H9 (cell line): Measurements from ENCODE around the gene ADAMTS15. TPM values are rescaled to one million over a fixed set of nuclear protein-coding genes. Genes with fewer than 3 reads are reported as not detected.

Source experiments
- DNase-seq: peaks from one replicate; pipeline ENCODE4 v3.0.0-alpha.2; 2017
- H2AFZ ChIP-seq: one replicate; pipeline ENCODE4 v1.6.1; 2013; ENCODE audit warnings: mild to moderate bottlenecking, low read length, control low read depth, moderate library complexity
- H2AK5ac ChIP-seq: 2 replicates; pipeline ENCODE4 v1.6.1; 2013; ENCODE audit warnings: low read length, control low read depth, mixed read lengths; ENCODE audit not compliant: insufficient read length
- H2BK120ac ChIP-seq: one replicate; pipeline ENCODE4 v1.6.1; 2013; ENCODE audit warnings: low read depth, mild to moderate bottlenecking, low read length, control low read depth, inconsistent platforms; ENCODE audit not compliant: poor library complexity, severe bottlenecking
- H2BK12ac ChIP-seq: 2 replicates; pipeline ENCODE4 v1.6.1; 2013; ENCODE audit warnings: low read length, control low read depth, mixed read lengths, low read depth; ENCODE audit not compliant: insufficient read length
- H2BK15ac ChIP-seq: 2 replicates; pipeline ENCODE4 v1.6.1; 2013; ENCODE audit warnings: low read depth, low read length, control low read depth
- H2BK20ac ChIP-seq: one replicate; pipeline ENCODE4 v1.6.1; 2013; ENCODE audit warnings: low read depth, mild to moderate bottlenecking, low read length, control low read depth, inconsistent platforms; ENCODE audit not compliant: poor library complexity, severe bottlenecking
- H2BK5ac ChIP-seq: 2 replicates; pipeline ENCODE4 v1.6.1; 2013; ENCODE audit warnings: low read length, control low read depth, mixed read lengths; ENCODE audit not compliant: insufficient read length
- H3K14ac ChIP-seq: 2 replicates; pipeline ENCODE4 v1.6.1; 2013; ENCODE audit warnings: low read length, control low read depth; ENCODE audit not compliant: insufficient read depth
- H3K18ac ChIP-seq: 2 replicates; pipeline ENCODE4 v1.6.1; 2013; ENCODE audit warnings: low read depth, mild to moderate bottlenecking, mixed read lengths, low read length, control low read depth; ENCODE audit not compliant: insufficient read length
- H3K23ac ChIP-seq: 2 replicates; pipeline ENCODE4 v1.6.1; 2013; ENCODE audit warnings: low read length, control low read depth, mixed read lengths, low read depth; ENCODE audit not compliant: insufficient read length
- H3K23me2 ChIP-seq: 2 replicates; pipeline ENCODE4 v1.6.1; 2013; ENCODE audit warnings: low read depth, mild to moderate bottlenecking, mixed read lengths, low read length, control low read depth; ENCODE audit not compliant: insufficient read length, poor library complexity, severe bottlenecking
- H3K27ac ChIP-seq: 2 replicates; pipeline ENCODE4 v1.5.1; 2013; ENCODE audit warnings: low read length, control low read depth, mixed read lengths, low read depth; ENCODE audit not compliant: insufficient read length
- H3K27me3 ChIP-seq: 2 replicates; pipeline ENCODE4 v1.6.1; 2013; ENCODE audit warnings: low read length, control low read depth, inconsistent platforms; ENCODE audit not compliant: insufficient read depth
- H3K4ac ChIP-seq: 2 replicates; pipeline ENCODE4 v1.6.1; 2013; ENCODE audit warnings: low read depth, mild to moderate bottlenecking, control low read depth, inconsistent platforms, low read length, moderate library complexity
- H3K4me1 ChIP-seq: 2 replicates; pipeline ENCODE4 v1.6.1; 2013; ENCODE audit warnings: low read length, control low read depth, inconsistent platforms; ENCODE audit not compliant: insufficient read depth
- H3K4me2 ChIP-seq: 2 replicates; pipeline ENCODE4 v1.6.1; 2013; ENCODE audit warnings: low read length, control low read depth, mixed read lengths; ENCODE audit not compliant: insufficient read length, insufficient read depth
- H3K56ac ChIP-seq: 2 replicates; pipeline ENCODE4 v1.6.1; 2013; ENCODE audit warnings: low read depth, mild to moderate bottlenecking, mixed read lengths, low read length, control low read depth; ENCODE audit not compliant: insufficient read length
- H3K79me1 ChIP-seq: 2 replicates; pipeline ENCODE4 v1.6.1; 2013; ENCODE audit warnings: low read depth, mild to moderate bottlenecking, moderate library complexity, low read length, control low read depth, inconsistent platforms; ENCODE audit not compliant: insufficient read depth, poor library complexity, severe bottlenecking
- H3K79me2 ChIP-seq: 2 replicates; pipeline ENCODE4 v1.6.1; 2013; ENCODE audit warnings: low read length, control low read depth, inconsistent platforms; ENCODE audit not compliant: insufficient read depth
- H3K9ac ChIP-seq: 2 replicates; pipeline ENCODE4 v1.6.1; 2013; ENCODE audit warnings: low read length, control low read depth, mixed read lengths; ENCODE audit not compliant: insufficient read length; ENCODE audit errors: extremely low read depth
- H3K9me3 ChIP-seq: one replicate; pipeline ENCODE4 v1.6.1; 2013; ENCODE audit warnings: low read depth, low read length, inconsistent platforms; ENCODE audit not compliant: control insufficient read depth
- H3T11ph ChIP-seq: one replicate; pipeline ENCODE4 v1.6.1; 2013; ENCODE audit warnings: mild to moderate bottlenecking, low read length, control low read depth, inconsistent platforms
- H4K20me1 ChIP-seq: one replicate; pipeline ENCODE4 v1.6.1; 2013; ENCODE audit not compliant: control insufficient read depth, insufficient read length, insufficient read depth
- H4K5ac ChIP-seq: 2 replicates; pipeline ENCODE4 v1.6.1; 2013; ENCODE audit warnings: low read depth, mild to moderate bottlenecking, mixed read lengths, low read length, control low read depth; ENCODE audit not compliant: insufficient read length
- H4K8ac ChIP-seq: replicated peaks from 2 replicates; pipeline ENCODE4 v1.6.1; 2013; ENCODE audit warnings: low read length, control low read depth, mixed read lengths, low read depth; ENCODE audit not compliant: insufficient read length
- H4K91ac ChIP-seq: 2 replicates; pipeline ENCODE4 v1.6.1; 2013; ENCODE audit warnings: low read depth, mild to moderate bottlenecking, moderate library complexity, mixed read lengths, low read length, control low read depth; ENCODE audit not compliant: insufficient read length
- H3K27ac Mint-ChIP-seq, 3 experiments: 2 replicates in 2 of 3; 3 replicates in 1 of 3; pipeline ENCODE4 v1.8.0; 2020 to 2021; ENCODE audit warnings: mixed read lengths in 3 of 3, mild to moderate bottlenecking in 1 of 3, moderate library complexity in 1 of 3
- H3K27me3 Mint-ChIP-seq: 2 replicates; pipeline ENCODE4 v1.8.0; 2021; ENCODE audit warnings: low read depth, mild to moderate bottlenecking, moderate library complexity, mixed read lengths
- H3K36me3 Mint-ChIP-seq, 3 experiments: 2 replicates in 2 of 3; 3 replicates in 1 of 3; pipeline ENCODE4 v1.8.0; 2020 to 2021; ENCODE audit warnings: low read depth in 3 of 3, mixed read lengths in 3 of 3; ENCODE audit not compliant: insufficient read depth in 1 of 3
- H3K4me1 Mint-ChIP-seq, 2 experiments: 2 replicates each; pipeline ENCODE4 v1.8.0; 2020; ENCODE audit warnings: mixed read lengths in 2 of 2
- H3K4me3 Mint-ChIP-seq, 2 experiments: 2 replicates in 1 of 2; 3 replicates in 1 of 2; pipeline ENCODE4 v1.8.0; 2020 to 2021; ENCODE audit warnings: mild to moderate bottlenecking in 2 of 2, mixed read lengths in 2 of 2, moderate library complexity in 1 of 2
- H3K9me3 Mint-ChIP-seq, 2 experiments: 2 replicates in 1 of 2; 3 replicates in 1 of 2; pipeline ENCODE4 v1.8.0; 2020; ENCODE audit warnings: mild to moderate bottlenecking in 2 of 2, mixed read lengths in 2 of 2, moderate library complexity in 1 of 2
- WGBS: extraction: QIAGEN DNeasy Blood & Tissue Kit; methylation state at CpG from one replicate; pipeline ENCODE4 v1.1.7; 2013; ENCODE audit warnings: missing lambda C conversion rate, low lambda C conversion rate, mixed read lengths; ENCODE audit not compliant: insufficient read length; ENCODE audit errors: extremely low coverage; 5-methylcytosine and 5-hydroxymethylcytosine counted together
- total RNA-seq: library from RNA; stranded (reverse); gene quantifications from 2 replicates; pipeline ENCODE4 v1.2.1, GENCODE V29; 2021
- TF ChIP-seq, protein P1 (sequence below): fragments of 200-600 bp; sonication (generic); conservative IDR thresholded peaks from 3 replicates; pipeline ENCODE4 v1.8.0; 2021; ENCODE audit warnings: antibody characterized with exemption, mild to moderate bottlenecking

ADAMTS15 gene
- total RNA-seq, 1 experiment from 2014 or later, result 1.3 TPM

DNA sequence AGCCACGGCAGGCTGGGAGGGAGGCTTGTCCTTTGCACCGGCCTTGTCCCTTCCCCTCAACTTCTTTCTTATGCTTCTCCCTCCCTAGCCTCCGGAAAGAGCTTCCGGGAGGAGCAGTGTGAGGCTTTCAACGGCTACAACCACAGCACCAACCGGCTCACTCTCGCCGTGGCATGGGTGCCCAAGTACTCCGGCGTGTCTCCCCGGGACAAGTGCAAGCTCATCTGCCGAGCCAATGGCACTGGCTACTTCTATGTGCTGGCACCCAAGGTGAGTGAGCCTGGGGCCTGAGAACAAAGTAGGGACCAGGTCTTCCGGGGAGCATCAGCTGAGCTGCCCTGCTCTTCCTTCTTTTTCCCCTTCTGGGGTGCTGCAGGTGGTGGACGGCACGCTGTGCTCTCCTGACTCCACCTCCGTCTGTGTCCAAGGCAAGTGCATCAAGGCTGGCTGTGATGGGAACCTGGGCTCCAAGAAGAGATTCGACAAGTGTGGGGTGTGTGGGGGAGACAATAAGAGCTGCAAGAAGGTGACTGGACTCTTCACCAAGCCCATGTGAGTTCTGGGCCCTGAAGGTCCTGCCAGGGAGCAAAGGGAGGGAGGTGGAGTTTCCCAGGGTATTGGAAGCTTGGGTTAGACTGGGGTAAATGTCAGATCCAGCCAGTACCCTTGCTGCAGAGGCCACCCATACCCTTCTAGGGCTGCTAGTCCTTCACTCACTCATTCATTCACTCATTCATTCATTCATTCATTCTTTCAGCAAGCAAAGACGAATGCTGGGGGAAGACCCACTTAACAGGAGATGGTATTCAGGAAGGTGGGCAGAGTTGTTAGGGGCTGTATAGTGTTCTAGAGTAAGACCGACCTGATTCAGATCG lies 22.6 kb downstream of the ADAMTS15 start:
- Histone ChIP-seq H3K4me1 (no peaks in the 10 kb centered on the region), H3K9ac (no peak overlapping the region), H2AK5ac (no peak overlapping the region), H4K8ac (no peak overlapping the region), H3K79me2 (no peaks in the 10 kb centered on the region), H3K14ac (no peak overlapping the region), H2BK120ac (no peak overlapping the region), H4K20me1 (no peaks in the 10 kb centered on the region), H3K79me1 (no peaks in the 10 kb centered on the region), H3K23me2 (no peaks in the 10 kb centered on the region), H3K18ac (no peak overlapping the region), H2BK5ac (no peak overlapping the region), H2BK12ac (no peak overlapping the region), H2BK20ac (no peak overlapping the region), H2AFZ (no peak overlapping the region), H3K4me2 (no peak overlapping the region), H4K5ac (no peak overlapping the region), H3K27ac (no peak overlapping the region), H3K4ac (no peak overlapping the region), H3K23ac (no peak overlapping the region), H3K27me3 (no peaks in the 10 kb centered on the region), H2BK15ac (no peak overlapping the region), H3K9me3 (no peaks in the 10 kb centered on the region), H3T11ph (no peak overlapping the region), H4K91ac (no peak overlapping the region), H3K56ac (no peak overlapping the region)
- H3K27ac Mint-ChIP-seq, result no peak overlapping the region
- no peak for DNase-seq
- H3K27me3 Mint-ChIP-seq, result no peaks in the 10 kb centered on the region
- H3K4me3 Mint-ChIP-seq, result no peak overlapping the region
- TF ChIP-seq, protein P1, sequence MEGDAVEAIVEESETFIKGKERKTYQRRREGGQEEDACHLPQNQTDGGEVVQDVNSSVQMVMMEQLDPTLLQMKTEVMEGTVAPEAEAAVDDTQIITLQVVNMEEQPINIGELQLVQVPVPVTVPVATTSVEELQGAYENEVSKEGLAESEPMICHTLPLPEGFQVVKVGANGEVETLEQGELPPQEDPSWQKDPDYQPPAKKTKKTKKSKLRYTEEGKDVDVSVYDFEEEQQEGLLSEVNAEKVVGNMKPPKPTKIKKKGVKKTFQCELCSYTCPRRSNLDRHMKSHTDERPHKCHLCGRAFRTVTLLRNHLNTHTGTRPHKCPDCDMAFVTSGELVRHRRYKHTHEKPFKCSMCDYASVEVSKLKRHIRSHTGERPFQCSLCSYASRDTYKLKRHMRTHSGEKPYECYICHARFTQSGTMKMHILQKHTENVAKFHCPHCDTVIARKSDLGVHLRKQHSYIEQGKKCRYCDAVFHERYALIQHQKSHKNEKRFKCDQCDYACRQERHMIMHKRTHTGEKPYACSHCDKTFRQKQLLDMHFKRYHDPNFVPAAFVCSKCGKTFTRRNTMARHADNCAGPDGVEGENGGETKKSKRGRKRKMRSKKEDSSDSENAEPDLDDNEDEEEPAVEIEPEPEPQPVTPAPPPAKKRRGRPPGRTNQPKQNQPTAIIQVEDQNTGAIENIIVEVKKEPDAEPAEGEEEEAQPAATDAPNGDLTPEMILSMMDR, result no peak
- H3K36me3 Mint-ChIP-seq, result no peaks in the 10 kb centered on the region; a peak in 1 of 7 replicates
- H3K4me1 Mint-ChIP-seq, result no peaks in the 10 kb centered on the region
- H3K9me3 Mint-ChIP-seq, result no peaks in the 10 kb centered on the region
- no CpG with 5 or more reads among the region's 20 CpGs for WGBS
